ENCODE measurements around the gene PATE4.

PATE4 gene

DNA sequence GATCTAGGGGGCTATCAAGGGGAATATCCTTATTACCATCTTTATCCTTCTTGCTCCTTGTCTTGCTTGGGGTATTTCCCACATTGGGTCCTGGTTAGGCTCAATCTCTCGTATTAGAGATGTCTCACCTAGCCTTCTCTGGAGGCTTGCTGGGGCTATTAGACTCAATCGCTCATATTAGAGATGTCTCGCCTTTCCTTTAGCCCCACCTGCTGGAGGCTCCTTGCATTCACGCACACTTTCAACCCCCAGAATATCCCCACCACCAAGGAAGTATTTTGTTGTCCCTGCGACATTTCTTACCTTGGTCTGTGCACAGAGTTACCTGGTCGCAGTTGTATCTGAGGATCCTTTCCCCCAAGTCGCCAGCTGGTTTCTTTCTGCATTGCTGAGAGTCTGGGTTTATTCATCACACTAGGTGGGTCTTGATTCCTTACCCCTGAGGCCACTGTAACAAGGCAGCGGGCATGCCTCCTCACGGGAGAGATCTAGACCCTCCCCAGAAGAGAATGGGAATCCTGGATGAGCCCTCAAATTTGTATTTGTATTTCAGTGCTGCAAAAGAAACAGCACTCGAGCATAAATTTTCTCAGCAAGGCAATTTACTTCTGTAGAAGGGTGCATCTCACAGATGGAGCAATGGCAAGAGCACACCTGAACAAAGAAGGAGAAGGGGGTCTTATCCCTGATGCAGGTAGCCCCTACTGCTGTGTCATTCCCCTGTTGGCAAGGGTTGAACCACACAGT, 38.4 kb downstream of the PATE4 start:
- H3K4me3 ChIP-seq, result no peak overlapping the region
- H3K27ac ChIP-seq, result no peak overlapping the region
- DNase-seq (ENCODE audit: low spot score), result no peak
- TF ChIP-seq CTCF (IDR thresholded peaks at IDR 0.05), result peak; percentile 30

GRCh38 chr11:125872138-125872491, 39.0 kb downstream of the PATE4 start:
- Histone ChIP-seq H3K27ac (no peak overlapping the region), H3K4me3 (no peak overlapping the region)
- TF ChIP-seq CTCF (IDR thresholded peaks at IDR 0.05), result no peak
- no peak for DNase-seq (ENCODE audit: low spot score)

GRCh38 chr11:125873881-125874555, 40.9 kb downstream of the PATE4 start:
- Histone ChIP-seq H3K4me3 (peak overlapping the region; percentile 52), H3K27ac (no peak overlapping the region)
- DNase-seq (ENCODE audit: low spot score), result no peak
- TF ChIP-seq CTCF (IDR thresholded peaks at IDR 0.05), result no peak

- no peak overlapping the region for H3K27ac ChIP-seq
- no peak for DNase-seq (ENCODE audit: low spot score)
- H3K4me3 ChIP-seq, result peak overlapping the region; percentile 52
- peak; percentile 57 for TF ChIP-seq CTCF (IDR thresholded peaks at IDR 0.05)
Observed at GRCh38 chr11:125874556-125875124, 41.5 kb downstream of the PATE4 start.

DNA sequence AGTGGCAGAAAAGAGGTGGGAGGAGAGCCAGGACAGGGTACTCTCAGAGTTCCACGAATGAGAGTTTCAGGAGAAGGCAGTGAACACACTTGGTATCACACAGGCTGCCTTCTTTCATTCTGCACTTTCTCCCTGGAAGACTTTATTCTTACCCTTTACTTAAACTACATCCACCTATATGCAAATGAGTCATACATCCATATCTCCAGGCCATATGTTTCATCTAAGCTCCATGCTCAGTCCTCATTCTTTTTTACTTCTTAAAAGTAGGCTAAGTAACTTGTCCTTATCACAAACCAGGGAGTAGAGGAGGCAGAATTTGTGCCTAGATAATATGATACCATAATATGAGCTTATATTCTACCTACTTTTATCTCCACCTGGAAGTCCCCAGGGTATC, 48.2 kb downstream of the PATE4 start:
- no peak for TF ChIP-seq CTCF (IDR thresholded peaks at IDR 0.05)
- no peak overlapping the region for H3K27ac ChIP-seq
- H3K4me3 ChIP-seq, result no peak overlapping the region
- no peak for DNase-seq (ENCODE audit: low spot score)

GRCh38 chr11:125883375-125883774, 50.3 kb downstream of the PATE4 start:
- Histone ChIP-seq H3K27ac (no peak overlapping the region), H3K4me3 (no peak overlapping the region)
- no peak for TF ChIP-seq CTCF (IDR thresholded peaks at IDR 0.05)
- DNase-seq (ENCODE audit: low spot score), result no peak

DNA sequence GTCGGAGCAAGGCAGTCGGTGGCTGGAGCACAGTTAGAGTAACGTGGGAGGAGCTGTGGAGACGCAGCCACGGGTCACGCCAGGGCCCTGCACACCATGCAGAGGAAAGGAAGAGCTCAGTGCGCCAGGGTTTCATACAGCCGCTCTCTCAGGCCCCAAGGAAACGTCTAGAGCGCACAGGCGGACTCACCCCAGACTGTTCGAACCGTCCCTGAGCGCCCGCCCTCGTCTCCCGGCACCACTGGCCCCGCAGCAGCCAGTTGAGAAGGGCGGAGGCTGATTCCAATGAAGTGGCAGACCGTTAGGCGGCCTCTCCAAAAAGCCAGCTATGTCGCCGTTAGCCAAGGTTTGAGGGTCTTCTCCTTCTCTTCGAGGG, 53.9 kb downstream of the PATE4 start:
- no peak for DNase-seq (ENCODE audit: low spot score)
- no peak for TF ChIP-seq CTCF (IDR thresholded peaks at IDR 0.05)
- H3K4me3 ChIP-seq, result peak overlapping the region; percentile 78
- peak overlapping the region; percentile 46 to 90 for H3K27ac ChIP-seq
